A673 (cell line): ENCODE measurements around the gene HDAC7.

Experiments
- CTCF ChIP-seq: fragments of 300-800, 200-600 bp; sonication (generic); conservative IDR thresholded peaks from 2 replicates; pipeline ENCODE4 v1.5.1; 2017; ENCODE audit warnings: low read depth, mild to moderate bottlenecking, antibody characterized with exemption, low read length, moderate library complexity, mixed read lengths
- EZH2 ChIP-seq: fragments of 200-600 bp; sonication (generic); IDR thresholded peaks from 2 replicates; pipeline ENCODE4 v1.6.1; 2017; ENCODE audit warnings: borderline replicate concordance, low read depth, mild to moderate bottlenecking, mixed read lengths, antibody characterized with exemption, low read length; ENCODE audit not compliant: poor library complexity, severe bottlenecking

GRCh38 chr12:47745485-47746041, 74.1 kb downstream of the HDAC7 start:
- no peak for TF ChIP-seq EZH2
- no peak for TF ChIP-seq CTCF
